GM12873 (cell line): Measurements from ENCODE around the gene PGAP3.

ENCODE experiments used
- TF ChIP-seq, protein P1 (sequence below): IDR thresholded peaks from 2 replicates; pipeline ENCODE4 v1.5.1; 2012; ENCODE audit warnings: low read depth, mild to moderate bottlenecking, moderate library complexity, low read length, control low read depth; ENCODE audit not compliant: insufficient read depth; ENCODE audit errors: missing control alignments

The PGAP3 gene

DNA sequence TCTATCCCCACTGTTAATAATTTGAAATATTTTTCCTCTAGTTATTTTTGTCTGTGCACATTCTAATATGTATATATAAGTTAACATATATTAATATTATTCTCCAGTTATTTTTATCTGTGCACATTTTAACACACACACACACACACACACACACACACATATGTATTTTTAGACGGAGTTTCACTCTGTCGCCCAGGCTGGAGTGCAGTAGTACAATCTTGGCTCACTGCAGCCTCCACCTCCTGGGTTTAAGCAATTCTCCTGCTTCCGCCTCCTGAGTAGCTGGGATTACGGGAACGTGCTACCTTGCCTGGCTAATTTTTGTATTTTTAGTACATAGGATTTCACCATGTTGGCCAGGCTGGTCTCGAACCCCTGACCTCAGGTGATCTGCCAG is 29.8 kb upstream of the PGAP3 start:
- TF ChIP-seq, protein P1, sequence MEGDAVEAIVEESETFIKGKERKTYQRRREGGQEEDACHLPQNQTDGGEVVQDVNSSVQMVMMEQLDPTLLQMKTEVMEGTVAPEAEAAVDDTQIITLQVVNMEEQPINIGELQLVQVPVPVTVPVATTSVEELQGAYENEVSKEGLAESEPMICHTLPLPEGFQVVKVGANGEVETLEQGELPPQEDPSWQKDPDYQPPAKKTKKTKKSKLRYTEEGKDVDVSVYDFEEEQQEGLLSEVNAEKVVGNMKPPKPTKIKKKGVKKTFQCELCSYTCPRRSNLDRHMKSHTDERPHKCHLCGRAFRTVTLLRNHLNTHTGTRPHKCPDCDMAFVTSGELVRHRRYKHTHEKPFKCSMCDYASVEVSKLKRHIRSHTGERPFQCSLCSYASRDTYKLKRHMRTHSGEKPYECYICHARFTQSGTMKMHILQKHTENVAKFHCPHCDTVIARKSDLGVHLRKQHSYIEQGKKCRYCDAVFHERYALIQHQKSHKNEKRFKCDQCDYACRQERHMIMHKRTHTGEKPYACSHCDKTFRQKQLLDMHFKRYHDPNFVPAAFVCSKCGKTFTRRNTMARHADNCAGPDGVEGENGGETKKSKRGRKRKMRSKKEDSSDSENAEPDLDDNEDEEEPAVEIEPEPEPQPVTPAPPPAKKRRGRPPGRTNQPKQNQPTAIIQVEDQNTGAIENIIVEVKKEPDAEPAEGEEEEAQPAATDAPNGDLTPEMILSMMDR = no peak

DNA sequence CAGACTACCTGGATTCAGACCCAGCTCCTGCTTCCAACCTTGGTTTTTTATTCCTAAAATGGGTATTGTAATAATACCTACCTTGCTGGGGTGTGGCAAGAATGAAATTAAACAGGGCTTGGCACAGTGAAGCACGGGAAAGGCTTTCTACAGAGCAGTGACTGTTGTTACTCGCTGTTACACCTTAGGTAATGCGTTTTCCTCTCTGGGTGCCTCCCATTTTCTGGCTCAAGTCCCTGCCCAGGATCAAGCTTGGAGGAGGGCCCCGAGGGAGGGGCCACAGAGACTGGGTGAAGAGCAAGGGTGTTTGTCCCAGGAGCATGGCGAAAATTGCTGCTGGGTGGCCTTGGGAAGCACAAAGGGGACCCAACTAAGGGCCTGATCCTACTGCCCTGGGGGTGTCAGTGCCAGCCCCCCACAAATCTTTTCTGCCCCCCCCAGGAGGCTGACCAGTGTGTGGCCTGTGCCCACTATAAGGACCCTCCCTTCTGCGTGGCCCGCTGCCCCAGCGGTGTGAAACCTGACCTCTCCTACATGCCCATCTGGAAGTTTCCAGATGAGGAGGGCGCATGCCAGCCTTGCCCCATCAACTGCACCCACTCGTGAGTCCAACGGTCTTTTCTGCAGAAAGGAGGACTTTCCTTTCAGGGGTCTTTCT is 29.2 kb upstream of the PGAP3 start:
- TF ChIP-seq, protein P1 = no peak

DNA sequence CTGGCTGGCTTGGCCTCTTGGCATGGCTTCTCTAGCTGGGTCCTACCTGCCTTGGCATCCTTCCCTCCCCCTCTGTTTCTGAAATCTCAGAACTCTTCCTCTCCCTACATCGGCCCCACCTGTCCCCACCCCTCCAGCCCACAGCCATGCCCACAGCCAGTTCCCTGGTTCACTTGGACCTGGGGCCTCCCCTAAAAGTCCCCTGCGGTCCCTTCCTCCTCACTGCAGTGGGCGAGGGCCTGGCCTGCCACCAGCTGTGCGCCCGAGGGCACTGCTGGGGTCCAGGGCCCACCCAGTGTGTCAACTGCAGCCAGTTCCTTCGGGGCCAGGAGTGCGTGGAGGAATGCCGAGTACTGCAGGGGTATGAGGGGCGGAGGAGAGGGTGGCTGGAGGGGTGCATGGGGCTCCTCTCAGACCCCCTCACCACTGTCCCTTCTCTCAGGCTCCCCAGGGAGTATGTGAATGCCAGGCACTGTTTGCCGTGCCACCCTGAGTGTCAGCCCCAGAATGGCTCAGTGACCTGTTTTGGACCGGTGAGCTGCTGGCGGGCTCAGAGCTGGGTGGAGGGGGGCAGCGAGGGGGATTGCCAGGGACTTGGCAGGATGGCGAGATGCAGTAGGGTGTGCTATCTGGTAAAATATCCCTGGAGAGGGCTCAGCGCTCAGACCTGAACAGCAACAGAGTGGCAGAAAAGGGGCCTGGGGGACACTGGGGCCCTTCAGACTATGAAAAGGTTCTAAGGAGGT is 28.4 kb upstream of the PGAP3 start:
- TF ChIP-seq, protein P1 = no peak

DNA sequence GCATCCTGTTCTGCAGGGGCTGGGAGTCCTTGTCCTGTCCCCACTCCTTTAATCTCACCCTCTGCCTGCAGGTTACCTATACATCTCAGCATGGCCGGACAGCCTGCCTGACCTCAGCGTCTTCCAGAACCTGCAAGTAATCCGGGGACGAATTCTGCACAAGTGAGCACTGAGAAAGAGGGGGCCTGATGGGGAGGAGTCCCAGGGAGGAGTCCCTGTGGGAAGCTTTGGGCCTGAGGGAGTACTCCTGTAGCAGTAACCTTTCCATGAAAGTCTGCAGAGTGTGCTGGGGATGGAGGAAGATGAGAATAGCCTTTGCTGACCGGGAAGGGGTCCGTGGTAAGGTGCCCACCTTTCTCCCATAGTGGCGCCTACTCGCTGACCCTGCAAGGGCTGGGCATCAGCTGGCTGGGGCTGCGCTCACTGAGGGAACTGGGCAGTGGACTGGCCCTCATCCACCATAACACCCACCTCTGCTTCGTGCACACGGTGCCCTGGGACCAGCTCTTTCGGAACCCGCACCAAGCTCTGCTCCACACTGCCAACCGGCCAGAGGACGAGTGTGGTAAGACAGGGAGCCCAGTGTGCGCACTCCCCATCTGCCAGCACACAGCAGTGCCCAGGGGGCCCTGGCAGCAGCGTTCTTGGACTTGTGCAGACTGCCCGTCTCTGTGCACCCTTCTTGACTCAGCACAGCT is 27.7 kb upstream of the PGAP3 start:
- TF ChIP-seq, protein P1 = no peak

DNA sequence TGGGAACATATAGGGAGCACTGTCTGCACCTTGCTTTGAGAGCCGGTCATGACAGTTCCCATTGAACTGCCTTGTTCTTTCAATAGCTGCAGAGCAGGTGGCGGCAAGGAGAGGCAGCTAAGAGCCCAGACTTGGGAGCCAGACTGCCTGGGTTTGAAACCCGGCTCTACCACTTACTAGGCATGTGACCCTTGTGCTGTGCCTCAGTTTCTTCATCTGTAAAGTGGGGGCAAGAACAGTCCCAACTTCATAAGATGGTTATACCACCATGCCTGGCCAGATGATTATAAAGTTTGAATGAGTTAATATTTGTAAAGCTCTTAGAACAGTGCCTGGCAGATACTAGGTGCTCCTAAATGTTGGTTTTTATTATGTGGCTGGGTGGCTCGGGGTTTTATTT is 26.4 kb upstream of the PGAP3 start:
- TF ChIP-seq, protein P1 = no peak

DNA sequence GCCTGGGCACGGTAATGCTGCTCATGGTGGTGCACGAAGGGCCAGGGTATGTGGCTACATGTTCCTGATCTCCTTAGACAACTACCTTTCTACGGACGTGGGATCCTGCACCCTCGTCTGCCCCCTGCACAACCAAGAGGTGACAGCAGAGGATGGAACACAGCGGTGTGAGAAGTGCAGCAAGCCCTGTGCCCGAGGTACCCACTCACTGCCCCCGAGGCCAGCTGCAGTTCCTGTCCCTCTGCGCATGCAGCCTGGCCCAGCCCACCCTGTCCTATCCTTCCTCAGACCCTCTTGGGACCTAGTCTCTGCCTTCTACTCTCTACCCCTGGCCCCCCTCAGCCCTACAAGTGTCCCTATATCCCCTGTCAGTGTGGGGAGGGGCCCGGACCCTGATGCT is 24.0 kb upstream of the PGAP3 start:
- TF ChIP-seq, protein P1 = no peak
